Measurements from ENCODE around the gene ADGRL1.
"Not testable (repeated sequence)": the region's sequence is repeated elsewhere in the genome, so short reads cannot be mapped to it uniquely, and the experiment has no call there.

ADGRL1 gene

DNA sequence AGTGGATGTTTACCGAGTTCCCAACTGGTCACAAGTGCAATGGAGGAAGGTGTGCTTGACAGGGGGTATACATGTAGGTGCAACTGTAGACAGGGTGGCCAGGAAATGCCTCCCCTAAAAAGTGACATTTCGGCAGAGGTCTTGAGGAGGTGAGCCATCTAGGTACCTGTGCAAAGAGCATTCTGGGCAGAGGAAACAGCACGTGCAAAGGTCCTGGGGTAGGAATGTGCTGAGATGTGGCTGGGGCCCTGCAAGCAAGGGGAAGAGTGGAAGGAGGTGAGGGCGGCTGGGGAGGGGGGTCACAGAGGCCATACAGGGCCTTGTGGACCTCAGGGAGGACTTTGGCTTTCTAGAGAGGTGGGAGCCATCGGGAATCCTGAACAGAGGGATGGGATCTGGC is 8.1 kb downstream of the ADGRL1 start:
- no peak for TF ChIP-seq CTCF (conservative IDR thresholded peaks at IDR 0.05; ENCODE audit: low read length)
- H3K4me3 ChIP-seq (ENCODE audit: low read length) = no peak overlapping the region
- no peak for DNase-seq (ENCODE audit: low read depth)

DNA sequence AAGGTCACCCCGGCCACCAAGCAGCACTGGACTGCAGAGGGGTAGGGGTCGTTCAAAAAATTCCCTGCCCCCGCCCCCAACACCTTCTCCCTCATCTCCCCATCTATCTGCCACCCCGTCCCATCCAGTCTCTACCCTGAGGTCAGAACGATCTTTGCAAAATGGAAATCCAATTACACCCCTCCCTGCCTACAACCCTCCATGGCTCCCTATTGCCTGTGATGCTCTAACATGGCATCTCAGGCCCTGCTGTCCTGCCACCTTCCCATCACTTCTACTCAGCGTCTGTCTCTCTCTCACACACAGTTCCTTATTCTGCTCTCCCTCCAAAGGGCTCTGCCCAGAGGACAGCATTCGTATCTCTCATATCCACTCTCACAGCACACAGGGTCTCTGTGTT is 8.7 kb downstream of the ADGRL1 start:
- DNase-seq (ENCODE audit: low read depth); H3K4me3 ChIP-seq (ENCODE audit: low read length): not testable (repeated sequence)

- peak; percentile 30 for DNase-seq (ENCODE audit: low read depth)
- H3K4me3 ChIP-seq (ENCODE audit: low read length) = not testable (repeated sequence)
- TF ChIP-seq CTCF (conservative IDR thresholded peaks at IDR 0.05; ENCODE audit: low read length) = peak; percentile 70
Measured at GRCh38 chr19:14196105-14196504, 9.9 kb downstream of the ADGRL1 start.

DNA sequence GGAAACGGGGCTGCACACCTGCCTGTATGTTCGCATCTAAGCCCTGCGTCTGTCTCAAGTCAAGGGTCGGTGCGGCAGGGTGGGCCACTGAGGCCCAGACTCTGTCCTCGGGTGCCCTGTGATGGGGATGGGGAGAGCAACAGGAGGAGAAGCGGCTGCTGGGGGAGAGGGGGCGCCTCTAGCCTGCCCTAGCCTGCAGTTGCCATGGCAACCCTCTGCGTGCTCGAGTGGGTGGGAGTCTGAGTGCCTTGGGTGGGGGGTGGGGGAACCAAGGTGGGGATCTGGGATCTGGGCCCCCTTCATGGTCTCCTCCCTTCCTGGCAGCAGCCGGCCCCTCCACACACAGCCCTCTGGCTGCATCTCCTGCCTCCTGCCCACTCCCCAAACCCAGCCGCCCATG is 10.8 kb downstream of the ADGRL1 start:
- H3K4me3 ChIP-seq (ENCODE audit: low read length); DNase-seq (ENCODE audit: low read depth): not testable (repeated sequence)

GRCh38 chr19:14189415-14189814 is 16.6 kb downstream of the ADGRL1 start:
- TF ChIP-seq CTCF (conservative IDR thresholded peaks at IDR 0.05; ENCODE audit: low read length) = no peak
- DNase-seq (ENCODE audit: low read depth) = no peak

GRCh38 chr19:14188086-14188485 is 17.9 kb downstream of the ADGRL1 start:
- not testable (repeated sequence) for DNase-seq (ENCODE audit: low read depth); H3K4me3 ChIP-seq (ENCODE audit: low read length)

More at GRCh38 chr19:14189415-14189814, 16.6 kb downstream of the ADGRL1 start:
- no peak overlapping the region for H3K4me3 ChIP-seq (ENCODE audit: low read length)

- no peak overlapping the region for H3K4me3 ChIP-seq (ENCODE audit: low read length)
- no peak for DNase-seq (ENCODE audit: low read depth)
- TF ChIP-seq CTCF (conservative IDR thresholded peaks at IDR 0.05; ENCODE audit: low read length) = no peak
Measured at GRCh38 chr19:14187561-14187960, 18.4 kb downstream of the ADGRL1 start.

GRCh38 chr19:14186684-14187083 is 19.3 kb downstream of the ADGRL1 start:
- DNase-seq (ENCODE audit: low read depth); H3K4me3 ChIP-seq (ENCODE audit: low read length): not testable (repeated sequence)

DNA sequence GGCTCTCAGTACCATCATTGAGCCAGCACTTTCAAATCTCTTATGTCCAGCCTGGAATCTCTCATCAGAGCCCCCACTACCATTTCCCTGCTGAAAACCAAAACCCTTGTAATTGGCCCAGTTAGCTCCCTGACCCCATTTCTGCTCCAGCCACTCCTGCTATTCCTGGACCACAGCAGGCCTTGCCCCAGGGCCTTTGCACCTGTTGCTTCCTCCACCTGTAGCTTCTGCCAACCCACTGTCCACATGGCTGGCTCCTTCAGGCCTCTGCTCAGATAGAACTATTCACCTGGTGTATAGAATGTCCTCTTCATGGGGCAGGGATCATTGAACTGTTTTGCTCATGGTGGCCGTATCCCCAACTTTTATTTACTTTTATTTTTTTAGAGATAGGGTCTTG is 20.3 kb downstream of the ADGRL1 start:
- not testable (repeated sequence) for DNase-seq (ENCODE audit: low read depth); H3K4me3 ChIP-seq (ENCODE audit: low read length)

DNA sequence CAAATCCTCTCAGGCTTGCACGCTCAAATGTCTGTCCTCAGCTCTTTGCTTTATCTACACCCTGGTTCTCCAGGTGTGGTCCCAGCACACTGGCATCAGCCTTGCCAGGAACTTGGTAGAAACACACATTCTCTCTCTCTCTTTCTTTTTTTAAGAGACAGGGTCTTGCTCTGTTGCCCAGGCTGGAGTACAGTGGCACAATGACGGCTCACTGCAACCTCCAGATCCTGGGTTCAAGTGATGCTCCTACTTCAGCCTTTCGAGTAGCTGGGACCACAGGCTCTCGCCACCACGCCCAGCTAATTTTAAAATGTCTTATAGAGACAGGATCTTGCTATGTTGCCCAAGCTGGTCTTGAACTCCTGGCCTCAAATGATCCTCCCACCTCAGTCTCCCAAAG is 20.8 kb downstream of the ADGRL1 start:
- DNase-seq (ENCODE audit: low read depth) = no peak
- no peak overlapping the region for H3K4me3 ChIP-seq (ENCODE audit: low read length)
- TF ChIP-seq CTCF (conservative IDR thresholded peaks at IDR 0.05; ENCODE audit: low read length) = no peak

Data from AG10803 (cell line).